Neural cell (in vitro differentiated cells): ENCODE measurements around the gene NSF. TPM values are rescaled to one million over a fixed set of nuclear protein-coding genes. Genes with fewer than 3 reads are reported as not detected.

ENCODE experiments used
- H2AFZ ChIP-seq: fragments of 200-600, 300-800 bp; sonication (generic), shearing (Covaris generic); 2 replicates; pipeline ENCODE4 v1.6.0; 2014; ENCODE audit warnings: low read depth, mild to moderate bottlenecking, antibody characterized with exemption, low read length, moderate library complexity
- H3F3A ChIP-seq: fragments of 200-600 bp; shearing (Covaris generic); 2 replicates; pipeline ENCODE4 v1.6.1; 2016; ENCODE audit warnings: mild to moderate bottlenecking, moderate library complexity, mixed read lengths, antibody characterized with exemption, low read length; ENCODE audit not compliant: insufficient read depth, poor library complexity, severe bottlenecking
- H3K27ac ChIP-seq: fragments of 200-600, 300-800 bp; sonication (generic), shearing (Covaris generic); 2 replicates; pipeline ENCODE4 v1.5.1; 2014; ENCODE audit warnings: mild to moderate bottlenecking, low read length, moderate library complexity
- H3K27me3 ChIP-seq: fragments of 300-800, 200-600 bp; sonication (generic), shearing (Covaris generic); 2 replicates; pipeline ENCODE4 v1.6.0; 2014; ENCODE audit warnings: mild to moderate bottlenecking, low read depth, low read length, moderate library complexity; ENCODE audit not compliant: insufficient read depth
- H3K36me3 ChIP-seq: fragments of 300-800, 200-600 bp; sonication (generic), shearing (Covaris generic); 2 replicates; pipeline ENCODE4 v1.5.1; 2014; ENCODE audit warnings: mild to moderate bottlenecking, antibody characterized with exemption, low read length, moderate library complexity; ENCODE audit not compliant: insufficient read depth
- H3K4me2 ChIP-seq: fragments of 300-800, 200-600 bp; sonication (generic), shearing (Covaris generic); 2 replicates; pipeline ENCODE4 v1.6.0; 2014; ENCODE audit warnings: mild to moderate bottlenecking, low read length
- H3K4me3 ChIP-seq: fragments of 300-800, 200-600 bp; sonication (generic), shearing (Covaris generic); 2 replicates; pipeline ENCODE4 v1.5.1; 2014; ENCODE audit warnings: mild to moderate bottlenecking, low read length, moderate library complexity
- H3K79me2 ChIP-seq: fragments of 200-600 bp; shearing (Covaris generic); replicated peaks from 2 replicates; pipeline ENCODE4 v1.6.0; 2014; ENCODE audit warnings: mild to moderate bottlenecking, low read length, moderate library complexity; ENCODE audit not compliant: insufficient read depth
- H3K9ac ChIP-seq: fragments of 300-800, 200-600 bp; sonication (generic), shearing (Covaris generic); 2 replicates; pipeline ENCODE4 v1.6.1; 2016; ENCODE audit warnings: mild to moderate bottlenecking, low read length, mixed read lengths
- H3K9me2 ChIP-seq: fragments of 200-600 bp; shearing (Covaris generic); 2 replicates; pipeline ENCODE4 v1.6.1; 2016; ENCODE audit warnings: mild to moderate bottlenecking, low read length, mixed read lengths; ENCODE audit not compliant: insufficient read depth
- H3K9me3 ChIP-seq: fragments of 200-600, 300-800 bp; sonication (generic), shearing (Covaris generic); 2 replicates; pipeline ENCODE4 v1.6.1; 2016; ENCODE audit warnings: mild to moderate bottlenecking, mixed run types, low read length, moderate library complexity, mixed read lengths
- H4K20me1 ChIP-seq: fragments of 200-600 bp; shearing (Covaris generic); 2 replicates; pipeline ENCODE4 v1.6.1; 2016; ENCODE audit warnings: mild to moderate bottlenecking, mixed run types; ENCODE audit not compliant: insufficient read depth
- EP300 ChIP-seq: fragments of 450-650 bp; conservative IDR thresholded peaks from 2 replicates; pipeline ENCODE4 v1.6.1; 2014; ENCODE audit warnings: antibody characterized with exemption, mild to moderate bottlenecking, moderate library complexity; ENCODE audit not compliant: poor library complexity, severe bottlenecking
- EZH2 ChIP-seq: fragments of 200-600, 300-800 bp; shearing (Covaris generic), sonication (generic); IDR thresholded peaks from 2 replicates; pipeline ENCODE4 v1.6.1; 2014; ENCODE audit warnings: antibody characterized with exemption, low read length, borderline replicate concordance, mild to moderate bottlenecking; ENCODE audit not compliant: insufficient read depth, poor library complexity, severe bottlenecking
- MXI1 ChIP-seq: fragments of 450-650 bp; conservative IDR thresholded peaks from 2 replicates; pipeline ENCODE4 v1.6.1; 2014; ENCODE audit warnings: antibody characterized with exemption, mild to moderate bottlenecking; ENCODE audit not compliant: poor library complexity, severe bottlenecking
- POLR2AphosphoS5 ChIP-seq: IDR thresholded peaks from 2 replicates; pipeline ENCODE4 v1.6.1; 2012
- RAD21 ChIP-seq: fragments of 450-650 bp; conservative IDR thresholded peaks from 2 replicates; pipeline ENCODE4 v1.6.1; 2014; ENCODE audit warnings: antibody characterized with exemption, mild to moderate bottlenecking, moderate library complexity
- SMC3 ChIP-seq: fragments of 450-650 bp; conservative IDR thresholded peaks from 2 replicates; pipeline ENCODE4 v1.6.1; 2014; ENCODE audit warnings: antibody characterized with exemption, mild to moderate bottlenecking, moderate library complexity; ENCODE audit not compliant: poor library complexity
- TAF1 ChIP-seq: IDR thresholded peaks from 2 replicates; pipeline ENCODE4 v1.6.1; 2012; ENCODE audit warnings: low read depth
- polyA plus RNA-seq: library from polyadenylated mRNA; depleted of rRNA; stranded (reverse); fragments of >200 nt; gene quantifications from 2 replicates; pipeline ENCODE4 v1.2.3, GENCODE V29; 2014
- TF ChIP-seq, protein P1 (sequence below): fragments of 450-650 bp; IDR thresholded peaks from 2 replicates; pipeline ENCODE4 v1.5.1; 2014; ENCODE audit warnings: antibody characterized with exemption, mild to moderate bottlenecking, moderate library complexity; ENCODE audit not compliant: poor library complexity, severe bottlenecking
- TF ChIP-seq, protein P2 (sequence below): IDR thresholded peaks from 2 replicates; pipeline ENCODE4 v1.6.1; 2012; ENCODE audit warnings: borderline replicate concordance

NSF gene
- polyA plus RNA-seq, 1 donor from 2014 or later, result 98.6 TPM

DNA sequence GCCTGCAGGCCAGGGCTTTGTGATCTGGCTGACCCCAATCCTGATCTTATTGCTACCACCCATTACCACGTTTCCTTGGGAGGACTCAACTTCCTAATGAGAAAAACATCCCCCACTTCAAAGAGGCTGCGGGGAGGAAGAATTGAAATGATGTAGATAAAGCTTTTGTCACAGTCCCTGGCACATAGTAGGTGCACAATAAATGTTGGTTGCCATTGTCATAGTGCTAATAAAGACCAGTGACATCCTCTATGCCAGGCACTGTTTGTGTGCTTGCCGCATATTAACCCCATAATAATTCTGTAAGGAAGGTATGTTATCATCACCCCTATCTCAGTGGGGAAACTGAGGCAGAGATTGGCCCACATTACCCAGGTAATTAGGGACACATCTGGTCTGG, 205.6 kb downstream of the NSF start:
- Histone ChIP-seq H3K9me3 (no peaks in the 10 kb centered on the region), H3K79me2 (no peaks in the 10 kb centered on the region), H3K4me3 (no peak overlapping the region), H2AFZ (no peak overlapping the region), H4K20me1 (no peaks in the 10 kb centered on the region), H3F3A (no peaks in the 10 kb centered on the region), H3K9me2 (no peaks in the 10 kb centered on the region), H3K4me2 (no peak overlapping the region), H3K36me3 (no peaks in the 10 kb centered on the region), H3K9ac (no peak overlapping the region), H3K27ac (no peak overlapping the region), H3K27me3 (no peaks in the 10 kb centered on the region)
- TF ChIP-seq POLR2AphosphoS5 (no peak), RAD21 (no peak), EZH2 (no peak)
- TF ChIP-seq, protein P1, sequence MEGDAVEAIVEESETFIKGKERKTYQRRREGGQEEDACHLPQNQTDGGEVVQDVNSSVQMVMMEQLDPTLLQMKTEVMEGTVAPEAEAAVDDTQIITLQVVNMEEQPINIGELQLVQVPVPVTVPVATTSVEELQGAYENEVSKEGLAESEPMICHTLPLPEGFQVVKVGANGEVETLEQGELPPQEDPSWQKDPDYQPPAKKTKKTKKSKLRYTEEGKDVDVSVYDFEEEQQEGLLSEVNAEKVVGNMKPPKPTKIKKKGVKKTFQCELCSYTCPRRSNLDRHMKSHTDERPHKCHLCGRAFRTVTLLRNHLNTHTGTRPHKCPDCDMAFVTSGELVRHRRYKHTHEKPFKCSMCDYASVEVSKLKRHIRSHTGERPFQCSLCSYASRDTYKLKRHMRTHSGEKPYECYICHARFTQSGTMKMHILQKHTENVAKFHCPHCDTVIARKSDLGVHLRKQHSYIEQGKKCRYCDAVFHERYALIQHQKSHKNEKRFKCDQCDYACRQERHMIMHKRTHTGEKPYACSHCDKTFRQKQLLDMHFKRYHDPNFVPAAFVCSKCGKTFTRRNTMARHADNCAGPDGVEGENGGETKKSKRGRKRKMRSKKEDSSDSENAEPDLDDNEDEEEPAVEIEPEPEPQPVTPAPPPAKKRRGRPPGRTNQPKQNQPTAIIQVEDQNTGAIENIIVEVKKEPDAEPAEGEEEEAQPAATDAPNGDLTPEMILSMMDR, result no peak

DNA sequence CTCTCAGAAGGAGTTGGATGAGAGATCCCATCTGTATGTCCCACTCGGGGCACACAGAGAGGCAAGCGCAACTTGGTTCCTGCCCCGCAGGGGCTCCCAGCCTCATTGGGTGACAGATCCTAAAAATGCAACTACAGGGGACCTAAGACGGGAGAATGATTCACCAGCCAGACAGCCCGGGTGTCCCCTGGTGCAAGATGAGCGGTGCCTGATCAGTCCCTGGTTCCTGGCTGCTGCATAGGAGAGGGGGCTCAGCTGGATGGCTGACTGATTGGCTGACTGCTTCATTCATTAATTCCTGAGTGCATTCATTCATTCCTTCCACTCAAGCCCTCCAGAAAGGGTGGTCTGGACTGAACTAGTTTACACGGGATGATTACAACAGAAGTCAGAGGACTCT, 206.1 kb downstream of the NSF start:
- Histone ChIP-seq H3K27ac (no peak overlapping the region), H3K27me3 (no peaks in the 10 kb centered on the region), H3K9me2 (no peaks in the 10 kb centered on the region), H3F3A (no peaks in the 10 kb centered on the region), H3K4me2 (no peak overlapping the region), H3K9me3 (no peaks in the 10 kb centered on the region), H3K9ac (no peak overlapping the region), H3K79me2 (no peaks in the 10 kb centered on the region), H3K4me3 (no peak overlapping the region), H3K36me3 (no peaks in the 10 kb centered on the region), H4K20me1 (no peaks in the 10 kb centered on the region), H2AFZ (no peak overlapping the region)
- no peak for TF ChIP-seq MXI1
- no peak for TF ChIP-seq EZH2
- TF ChIP-seq, protein P1, result no peak
- TF ChIP-seq, protein P2, sequence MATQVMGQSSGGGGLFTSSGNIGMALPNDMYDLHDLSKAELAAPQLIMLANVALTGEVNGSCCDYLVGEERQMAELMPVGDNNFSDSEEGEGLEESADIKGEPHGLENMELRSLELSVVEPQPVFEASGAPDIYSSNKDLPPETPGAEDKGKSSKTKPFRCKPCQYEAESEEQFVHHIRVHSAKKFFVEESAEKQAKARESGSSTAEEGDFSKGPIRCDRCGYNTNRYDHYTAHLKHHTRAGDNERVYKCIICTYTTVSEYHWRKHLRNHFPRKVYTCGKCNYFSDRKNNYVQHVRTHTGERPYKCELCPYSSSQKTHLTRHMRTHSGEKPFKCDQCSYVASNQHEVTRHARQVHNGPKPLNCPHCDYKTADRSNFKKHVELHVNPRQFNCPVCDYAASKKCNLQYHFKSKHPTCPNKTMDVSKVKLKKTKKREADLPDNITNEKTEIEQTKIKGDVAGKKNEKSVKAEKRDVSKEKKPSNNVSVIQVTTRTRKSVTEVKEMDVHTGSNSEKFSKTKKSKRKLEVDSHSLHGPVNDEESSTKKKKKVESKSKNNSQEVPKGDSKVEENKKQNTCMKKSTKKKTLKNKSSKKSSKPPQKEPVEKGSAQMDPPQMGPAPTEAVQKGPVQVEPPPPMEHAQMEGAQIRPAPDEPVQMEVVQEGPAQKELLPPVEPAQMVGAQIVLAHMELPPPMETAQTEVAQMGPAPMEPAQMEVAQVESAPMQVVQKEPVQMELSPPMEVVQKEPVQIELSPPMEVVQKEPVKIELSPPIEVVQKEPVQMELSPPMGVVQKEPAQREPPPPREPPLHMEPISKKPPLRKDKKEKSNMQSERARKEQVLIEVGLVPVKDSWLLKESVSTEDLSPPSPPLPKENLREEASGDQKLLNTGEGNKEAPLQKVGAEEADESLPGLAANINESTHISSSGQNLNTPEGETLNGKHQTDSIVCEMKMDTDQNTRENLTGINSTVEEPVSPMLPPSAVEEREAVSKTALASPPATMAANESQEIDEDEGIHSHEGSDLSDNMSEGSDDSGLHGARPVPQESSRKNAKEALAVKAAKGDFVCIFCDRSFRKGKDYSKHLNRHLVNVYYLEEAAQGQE, result no peak
- no peak for TF ChIP-seq SMC3
- TF ChIP-seq EP300, result no peak
- no peak for TF ChIP-seq RAD21
- TF ChIP-seq TAF1, result no peak
- TF ChIP-seq POLR2AphosphoS5, result no peak
